Brain microvascular endothelial cell (primary cell): ENCODE results near the gene ALDOA.
A peak's percentile ranks its signal among the peaks of the same experiment; 100 is the strongest.

ENCODE experiments used
- DNase-seq: peaks from one replicate; pipeline ENCODE4 v3.0.0-alpha.2; 2020
- H3K27ac ChIP-seq: fragments of 250-450 bp; sonication (Bioruptor Pico); 2 replicates; pipeline ENCODE4 v1.5.1; 2020; ENCODE audit warnings: mild to moderate bottlenecking, moderate library complexity
- H3K27me3 ChIP-seq: fragments of 250-450 bp; sonication (Bioruptor Pico); replicated peaks from 2 replicates; pipeline ENCODE4 v1.5.1; 2020; ENCODE audit warnings: mild to moderate bottlenecking
- H3K36me3 ChIP-seq: fragments of 250-450 bp; sonication (Bioruptor Pico); replicated peaks from 2 replicates; pipeline ENCODE4 v1.5.1; 2020; ENCODE audit warnings: mild to moderate bottlenecking
- H3K4me3 ChIP-seq: 2 replicates; pipeline ENCODE4 v1.5.1; 2011; ENCODE audit warnings: low read depth, mild to moderate bottlenecking, control low read depth, low read length, moderate library complexity
- in situ Hi-C: cut with HindIII; loops from 2 replicates; pipeline ENCODE4 v1.10.0; 2017; ENCODE audit warnings: low sequenced_read_pairs, low pct_ligation_motif_present
- TF ChIP-seq, protein P1 (sequence below): IDR thresholded peaks from 2 replicates; pipeline ENCODE4 v1.5.1; 2011; ENCODE audit warnings: low read depth, mild to moderate bottlenecking, moderate library complexity, low read length, control low read depth, inconsistent platforms; ENCODE audit errors: missing control alignments

Gene ALDOA

DNA sequence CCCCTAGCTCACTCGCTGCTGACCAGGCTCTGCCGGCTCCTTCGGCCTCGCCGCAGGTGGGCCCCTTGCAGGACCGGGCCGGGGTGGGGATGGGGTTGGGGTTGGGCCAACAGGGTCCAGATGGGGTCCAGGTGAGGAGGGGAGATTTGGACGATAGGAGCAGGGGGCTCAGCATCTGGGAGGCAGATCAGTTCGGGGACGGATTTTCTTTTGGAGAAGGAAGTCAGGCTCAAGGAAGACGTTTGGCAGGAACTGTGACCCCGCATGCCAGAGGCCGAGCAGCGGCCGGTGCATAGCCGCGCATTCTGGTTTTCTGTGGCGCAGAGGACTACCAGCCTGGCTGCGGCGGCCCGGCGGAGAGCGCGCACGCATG lies 845 bp upstream of the ALDOA start:
- H3K36me3 ChIP-seq, result peaks cover 37% of the 10 kb centered on the region
- peak overlapping the region; percentile 64 for H3K4me3 ChIP-seq
- H3K27me3 ChIP-seq, result no peaks in the 10 kb centered on the region
- H3K27ac ChIP-seq, result peak overlapping the region; percentile 95
- TF ChIP-seq, protein P1, sequence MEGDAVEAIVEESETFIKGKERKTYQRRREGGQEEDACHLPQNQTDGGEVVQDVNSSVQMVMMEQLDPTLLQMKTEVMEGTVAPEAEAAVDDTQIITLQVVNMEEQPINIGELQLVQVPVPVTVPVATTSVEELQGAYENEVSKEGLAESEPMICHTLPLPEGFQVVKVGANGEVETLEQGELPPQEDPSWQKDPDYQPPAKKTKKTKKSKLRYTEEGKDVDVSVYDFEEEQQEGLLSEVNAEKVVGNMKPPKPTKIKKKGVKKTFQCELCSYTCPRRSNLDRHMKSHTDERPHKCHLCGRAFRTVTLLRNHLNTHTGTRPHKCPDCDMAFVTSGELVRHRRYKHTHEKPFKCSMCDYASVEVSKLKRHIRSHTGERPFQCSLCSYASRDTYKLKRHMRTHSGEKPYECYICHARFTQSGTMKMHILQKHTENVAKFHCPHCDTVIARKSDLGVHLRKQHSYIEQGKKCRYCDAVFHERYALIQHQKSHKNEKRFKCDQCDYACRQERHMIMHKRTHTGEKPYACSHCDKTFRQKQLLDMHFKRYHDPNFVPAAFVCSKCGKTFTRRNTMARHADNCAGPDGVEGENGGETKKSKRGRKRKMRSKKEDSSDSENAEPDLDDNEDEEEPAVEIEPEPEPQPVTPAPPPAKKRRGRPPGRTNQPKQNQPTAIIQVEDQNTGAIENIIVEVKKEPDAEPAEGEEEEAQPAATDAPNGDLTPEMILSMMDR, result no peak
- DNase-seq, result no peak
- in situ Hi-C loops, result no loop called here

DNA sequence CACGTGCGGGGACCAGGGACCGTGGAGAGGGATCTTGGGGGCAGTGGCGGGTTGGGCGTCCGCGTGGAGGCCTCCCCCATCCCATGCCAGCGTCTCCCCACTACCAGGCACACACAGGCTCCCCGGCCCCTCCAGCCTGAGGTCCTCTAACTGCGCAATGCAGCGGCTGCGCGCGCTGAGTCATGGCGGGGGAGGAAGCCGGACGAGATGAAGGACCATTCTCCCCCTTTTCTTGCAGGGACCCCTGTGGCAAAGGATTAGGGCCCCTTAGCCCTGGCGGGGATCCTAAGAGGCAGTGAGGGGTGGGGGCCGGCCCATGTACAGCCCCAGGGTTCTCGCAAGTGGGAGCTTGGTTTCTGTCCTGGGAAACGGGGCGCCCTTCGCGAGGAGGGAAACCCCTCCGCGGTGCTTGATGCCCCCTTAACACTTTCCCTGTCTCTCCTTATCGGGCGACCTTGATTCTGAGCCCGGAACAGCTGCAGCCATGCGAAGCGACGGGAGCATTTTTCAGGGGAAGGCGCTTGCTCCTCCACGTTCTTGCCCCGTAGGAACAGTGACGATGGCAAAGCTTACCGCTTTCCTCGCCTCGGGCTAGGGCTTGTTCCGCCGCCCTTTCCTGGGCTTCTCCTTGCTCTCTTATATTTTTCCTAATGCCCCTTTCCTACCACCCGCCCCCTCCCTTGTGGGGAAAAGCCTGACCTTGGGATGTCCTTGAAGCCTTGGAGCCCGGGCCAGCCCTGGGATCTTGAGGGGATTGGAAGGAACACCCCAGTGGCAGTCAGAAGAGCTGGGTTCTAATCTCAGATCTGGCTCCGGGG lies 592 bp downstream of the ALDOA start:
- peak; percentile 61 for DNase-seq
- TF ChIP-seq, protein P1, result no peak
- in situ Hi-C loops, result no loop called here
- H3K27ac ChIP-seq, result peak overlapping the region; percentile 95
- peaks cover 43% of the 10 kb centered on the region for H3K36me3 ChIP-seq
- peak overlapping the region; percentile 100 for H3K4me3 ChIP-seq
- H3K27me3 ChIP-seq, result no peaks in the 10 kb centered on the region

DNA sequence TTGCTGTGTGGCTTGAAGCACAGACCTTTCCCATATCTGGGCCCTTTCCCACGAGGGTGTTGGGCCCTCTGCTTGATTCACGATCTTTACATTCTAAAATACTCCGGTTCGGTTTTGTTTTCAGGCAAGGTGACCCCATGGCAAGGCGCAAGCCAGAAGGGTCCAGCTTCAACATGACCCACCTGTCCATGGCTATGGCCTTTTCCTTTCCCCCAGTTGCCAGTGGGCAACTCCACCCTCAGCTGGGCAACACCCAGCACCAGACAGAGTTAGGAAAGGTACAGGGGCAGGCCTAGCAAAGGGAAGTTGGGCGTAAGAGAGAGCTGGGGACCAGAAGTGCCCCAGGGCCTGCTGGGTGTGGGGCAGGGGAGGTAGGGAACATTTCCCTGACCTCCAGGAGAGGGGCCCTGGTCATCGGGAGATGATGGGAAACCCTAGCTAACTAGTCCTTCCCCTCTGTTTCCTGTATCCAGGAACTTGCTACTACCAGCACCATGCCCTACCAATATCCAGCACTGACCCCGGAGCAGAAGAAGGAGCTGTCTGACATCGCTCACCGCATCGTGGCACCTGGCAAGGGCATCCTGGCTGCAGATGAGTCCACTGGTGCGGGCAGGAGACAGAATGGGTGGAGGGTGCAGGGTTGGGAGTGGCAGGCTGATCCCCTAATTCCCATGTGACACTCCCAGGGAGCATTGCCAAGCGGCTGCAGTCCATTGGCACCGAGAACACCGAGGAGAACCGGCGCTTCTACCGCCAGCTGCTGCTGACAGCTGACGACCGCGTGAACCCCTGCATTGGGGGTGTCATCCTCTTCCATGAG lies 1.4 kb downstream of the ALDOA start:
- H3K27ac ChIP-seq, result peak overlapping the region; percentile 95
- peak overlapping the region; percentile 100 for H3K4me3 ChIP-seq
- in situ Hi-C loops, result no loop called here
- no peaks in the 10 kb centered on the region for H3K27me3 ChIP-seq
- DNase-seq, result no peak
- peaks cover 51% of the 10 kb centered on the region for H3K36me3 ChIP-seq
- TF ChIP-seq, protein P1, result no peak

DNA sequence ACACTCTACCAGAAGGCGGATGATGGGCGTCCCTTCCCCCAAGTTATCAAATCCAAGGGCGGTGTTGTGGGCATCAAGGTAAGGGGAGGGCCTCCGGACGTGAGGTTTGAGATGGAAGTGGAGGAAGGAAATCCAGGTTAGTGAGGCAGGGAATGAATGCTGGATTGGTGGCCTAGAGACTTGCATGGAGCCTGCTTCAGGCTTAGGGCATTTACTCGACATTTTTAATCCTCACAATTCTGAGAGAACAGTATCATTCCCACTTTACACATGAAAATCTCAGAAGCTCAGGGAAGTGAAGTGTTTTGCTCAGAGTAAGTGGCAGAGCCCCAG lies 2.0 kb downstream of the ALDOA start:
- DNase-seq, result no peak
- in situ Hi-C loops, result no loop called here
- Histone ChIP-seq H3K4me3 (peak overlapping the region; percentile 100), H3K27ac (no peak overlapping the region), H3K36me3 (peaks cover 57% of the 10 kb centered on the region), H3K27me3 (no peaks in the 10 kb centered on the region)
- TF ChIP-seq, protein P1, result no peak

DNA sequence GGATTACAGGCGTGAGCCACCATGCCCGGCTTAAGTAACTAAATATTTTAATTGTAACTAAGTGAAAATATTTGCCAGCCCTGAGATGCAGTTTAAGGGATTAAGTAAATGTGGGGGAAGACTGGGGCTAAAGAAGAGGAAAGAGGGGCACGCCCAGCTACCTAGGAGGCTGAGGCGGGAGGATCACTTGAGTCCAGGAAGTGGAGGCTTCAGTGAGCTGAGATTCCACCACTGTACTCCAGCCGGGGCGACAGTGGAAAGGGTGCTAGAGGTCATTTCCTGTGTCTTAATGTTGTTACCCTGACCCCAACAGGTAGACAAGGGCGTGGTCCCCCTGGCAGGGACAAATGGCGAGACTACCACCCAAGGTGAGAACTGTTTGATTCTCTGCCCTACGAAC lies 2.8 kb downstream of the ALDOA start:
- Histone ChIP-seq H3K27me3 (no peaks in the 10 kb centered on the region), H3K27ac (no peak overlapping the region), H3K36me3 (peaks cover 63% of the 10 kb centered on the region), H3K4me3 (peak overlapping the region; percentile 1)
- no peak for DNase-seq
- TF ChIP-seq, protein P1, result no peak
- in situ Hi-C loops, result no loop called here
